Tibial nerve (tissue), 4 donors: ENCODE measurements around the gene MTG2. TPM values are rescaled to one million over a fixed set of nuclear protein-coding genes. Genes with fewer than 3 reads are reported as not detected.

Experiments
- DNase-seq, 2 donors: peaks; one replicate each; pipeline ENCODE4 v3.0.0-alpha.2; 2019; ENCODE audit warnings: low spot score in 2 of 2
- H3K27ac ChIP-seq, 4 donors: fragments of 200-600 bp; sonication (generic) in 3 of 4; one replicate each; pipeline ENCODE4 v1.5.1; 2017 to 2019; ENCODE audit warnings: mild to moderate bottlenecking in 1 of 4
- H3K27me3 ChIP-seq, 2 donors: fragments of 200-600 bp; sonication (generic) in 1 of 2; one replicate each; pipeline versions ENCODE4 v1.5.1 to v1.6.0; 2017 to 2019
- H3K36me3 ChIP-seq, 3 donors: fragments of 200-600 bp; sonication (generic); one replicate each; pipeline ENCODE4 v1.5.1; 2018 to 2019
- H3K4me1 ChIP-seq, 4 donors: fragments of 200-600 bp; sonication (generic) in 3 of 4; one replicate each; pipeline ENCODE4 v1.5.1; 2017 to 2019
- H3K4me3 ChIP-seq, 4 donors: fragments of 200-600 bp; sonication (generic) in 3 of 4; one replicate each; pipeline ENCODE4 v1.5.1; 2017 to 2019; ENCODE audit warnings: mild to moderate bottlenecking in 1 of 4, moderate library complexity in 1 of 4
- H3K9me3 ChIP-seq, 4 donors: fragments of 200-600 bp; sonication (generic) in 3 of 4; one replicate each; pipeline ENCODE4 v1.5.1; 2017 to 2019
- EP300 ChIP-seq, 2 donors: sonication (generic); formaldehyde crosslinking; IDR thresholded peaks; one replicate each; pipeline ENCODE4 v1.6.1; 2017; ENCODE audit warnings: antibody characterized with exemption in 2 of 2, mild to moderate bottlenecking in 1 of 2
- POLR2A ChIP-seq, 2 donors: fragments of 450-650 bp; IDR thresholded peaks; one replicate each; pipeline ENCODE4 v1.6.1; 2017; ENCODE audit warnings: antibody characterized with exemption in 2 of 2, mild to moderate bottlenecking in 2 of 2, moderate library complexity in 2 of 2
- WGBS, 2 donors: methylation state at CpG; one replicate each; pipeline ENCODE4 v1.1.5; 2018; 5-methylcytosine and 5-hydroxymethylcytosine counted together
- total RNA-seq, 4 donors: library from RNA; depleted of rRNA; stranded (reverse); fragments of >200 nt; gene quantifications; one replicate each; pipeline ENCODE4 v1.1.0, GENCODE V29; 2016
- TF ChIP-seq, protein P1 (sequence below), 5 experiments: fragments of 200-600 bp in 3 of 5; fragments of 450-650 bp in 2 of 5; sonication (generic) in 3 of 5; IDR thresholded peaks; one replicate each; pipeline ENCODE4 v1.5.1; 2016 to 2019; ENCODE audit warnings: antibody characterized with exemption in 5 of 5, mild to moderate bottlenecking in 3 of 5, moderate library complexity in 2 of 5

The MTG2 gene
- total RNA-seq, 4 donors from 2014 or later: 24.7 to 46.9 (median 41.6) TPM

DNA sequence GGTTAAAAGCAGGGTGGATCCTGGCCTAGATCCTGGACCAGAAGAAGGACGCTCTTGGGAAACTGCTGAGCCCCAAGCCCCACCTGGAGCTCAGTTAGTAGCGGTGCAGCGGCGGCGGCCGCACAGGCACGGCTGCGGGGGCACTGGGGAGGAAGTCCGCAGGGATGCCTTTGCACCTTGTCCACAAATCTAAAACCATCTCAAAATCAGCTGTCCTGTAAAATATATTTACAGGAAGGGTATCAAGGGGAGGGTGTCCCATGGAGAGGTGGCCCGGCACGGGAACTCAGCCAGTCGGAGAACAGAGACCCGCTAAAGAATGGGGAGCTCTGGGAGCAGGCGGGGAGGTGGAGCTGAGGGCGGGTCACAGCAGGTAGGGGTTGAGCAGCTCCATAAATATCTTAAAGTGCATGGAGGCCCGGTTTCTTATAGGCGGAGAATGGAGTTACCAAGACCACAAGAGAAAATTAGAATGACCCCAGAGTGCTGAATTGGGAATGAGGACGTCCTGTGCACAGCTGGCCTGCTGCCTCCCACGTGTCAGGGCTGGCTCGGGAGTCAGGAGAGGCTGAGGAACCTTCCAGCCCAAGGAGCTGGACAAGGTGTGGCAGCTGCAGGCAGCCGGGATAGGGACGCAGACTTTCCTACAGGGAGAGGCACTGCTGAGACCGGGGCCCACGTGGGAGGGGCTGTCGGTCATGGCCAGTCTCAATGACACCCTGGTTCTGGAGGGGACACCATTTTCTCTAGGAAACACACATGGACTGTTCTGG is 8.0 kb downstream of the MTG2 start:
- DNase-seq: no peak
- WGBS, 2 donors: 83 to 84% methylated on average over 25 of the region's 25 CpGs
- no peaks in the 10 kb centered on the region for H3K27me3 ChIP-seq

GRCh38 chr20:62191781-62192559 is 9.1 kb downstream of the MTG2 start:
- H3K9me3 ChIP-seq: no peaks in the 10 kb centered on the region
- H3K4me1 ChIP-seq: peaks cover 0 to 17% (median under 1%) of the 10 kb centered on the region in 4 donors
- H3K36me3 ChIP-seq: peaks cover 0 to 73% (median 13%) of the 10 kb centered on the region in 3 donors
- no peak overlapping the region for H3K27ac ChIP-seq
- WGBS, 2 donors: 71 to 82% methylated on average over 13 to 14 of the region's 14 CpGs
- no peaks in the 10 kb centered on the region for H3K27me3 ChIP-seq
- no peak for DNase-seq
- H3K4me3 ChIP-seq: no peak overlapping the region
- TF ChIP-seq EP300 (IDR thresholded peaks at IDR 0.05): no peak
- TF ChIP-seq, protein P1, sequence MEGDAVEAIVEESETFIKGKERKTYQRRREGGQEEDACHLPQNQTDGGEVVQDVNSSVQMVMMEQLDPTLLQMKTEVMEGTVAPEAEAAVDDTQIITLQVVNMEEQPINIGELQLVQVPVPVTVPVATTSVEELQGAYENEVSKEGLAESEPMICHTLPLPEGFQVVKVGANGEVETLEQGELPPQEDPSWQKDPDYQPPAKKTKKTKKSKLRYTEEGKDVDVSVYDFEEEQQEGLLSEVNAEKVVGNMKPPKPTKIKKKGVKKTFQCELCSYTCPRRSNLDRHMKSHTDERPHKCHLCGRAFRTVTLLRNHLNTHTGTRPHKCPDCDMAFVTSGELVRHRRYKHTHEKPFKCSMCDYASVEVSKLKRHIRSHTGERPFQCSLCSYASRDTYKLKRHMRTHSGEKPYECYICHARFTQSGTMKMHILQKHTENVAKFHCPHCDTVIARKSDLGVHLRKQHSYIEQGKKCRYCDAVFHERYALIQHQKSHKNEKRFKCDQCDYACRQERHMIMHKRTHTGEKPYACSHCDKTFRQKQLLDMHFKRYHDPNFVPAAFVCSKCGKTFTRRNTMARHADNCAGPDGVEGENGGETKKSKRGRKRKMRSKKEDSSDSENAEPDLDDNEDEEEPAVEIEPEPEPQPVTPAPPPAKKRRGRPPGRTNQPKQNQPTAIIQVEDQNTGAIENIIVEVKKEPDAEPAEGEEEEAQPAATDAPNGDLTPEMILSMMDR (IDR thresholded peaks at IDR 0.05): no peak
- TF ChIP-seq POLR2A (IDR thresholded peaks at IDR 0.05): no peak

More for the DNA sequence above, 8.0 kb downstream of the MTG2 start:
- H3K4me3 ChIP-seq: no peak overlapping the region
- no peak overlapping the region for H3K27ac ChIP-seq
- no peaks in the 10 kb centered on the region for H3K9me3 ChIP-seq
- H3K36me3 ChIP-seq: peaks cover 0 to 62% (median 13%) of the 10 kb centered on the region in 3 donors
- H3K4me1 ChIP-seq: peaks cover 0 to 22% (median 1%) of the 10 kb centered on the region in 4 donors
- TF ChIP-seq POLR2A (IDR thresholded peaks at IDR 0.05): no peak
- TF ChIP-seq, protein P1 (IDR thresholded peaks at IDR 0.05): no peak
- no peak for TF ChIP-seq EP300 (IDR thresholded peaks at IDR 0.05)

- no peak overlapping the region for H3K4me3 ChIP-seq
- WGBS, 2 donors: 85 to 86% methylated on average over 10 of the region's 10 CpGs
- H3K27ac ChIP-seq: no peak overlapping the region
- no peaks in the 10 kb centered on the region for H3K27me3 ChIP-seq
- H3K36me3 ChIP-seq: peaks cover 0 to 80% (median 13%) of the 10 kb centered on the region in 3 donors
- no peaks in the 10 kb centered on the region for H3K9me3 ChIP-seq
- H3K4me1 ChIP-seq: peaks cover 0 to 11% (median 0%) of the 10 kb centered on the region in 4 donors
- no peak for DNase-seq
- TF ChIP-seq POLR2A (IDR thresholded peaks at IDR 0.05): no peak
- no peak for TF ChIP-seq EP300 (IDR thresholded peaks at IDR 0.05)
- TF ChIP-seq, protein P1 (IDR thresholded peaks at IDR 0.05): no peak
These were observed 9.8 kb downstream of the MTG2 start for GRCh38 chr20:62192635-62193034.

DNA sequence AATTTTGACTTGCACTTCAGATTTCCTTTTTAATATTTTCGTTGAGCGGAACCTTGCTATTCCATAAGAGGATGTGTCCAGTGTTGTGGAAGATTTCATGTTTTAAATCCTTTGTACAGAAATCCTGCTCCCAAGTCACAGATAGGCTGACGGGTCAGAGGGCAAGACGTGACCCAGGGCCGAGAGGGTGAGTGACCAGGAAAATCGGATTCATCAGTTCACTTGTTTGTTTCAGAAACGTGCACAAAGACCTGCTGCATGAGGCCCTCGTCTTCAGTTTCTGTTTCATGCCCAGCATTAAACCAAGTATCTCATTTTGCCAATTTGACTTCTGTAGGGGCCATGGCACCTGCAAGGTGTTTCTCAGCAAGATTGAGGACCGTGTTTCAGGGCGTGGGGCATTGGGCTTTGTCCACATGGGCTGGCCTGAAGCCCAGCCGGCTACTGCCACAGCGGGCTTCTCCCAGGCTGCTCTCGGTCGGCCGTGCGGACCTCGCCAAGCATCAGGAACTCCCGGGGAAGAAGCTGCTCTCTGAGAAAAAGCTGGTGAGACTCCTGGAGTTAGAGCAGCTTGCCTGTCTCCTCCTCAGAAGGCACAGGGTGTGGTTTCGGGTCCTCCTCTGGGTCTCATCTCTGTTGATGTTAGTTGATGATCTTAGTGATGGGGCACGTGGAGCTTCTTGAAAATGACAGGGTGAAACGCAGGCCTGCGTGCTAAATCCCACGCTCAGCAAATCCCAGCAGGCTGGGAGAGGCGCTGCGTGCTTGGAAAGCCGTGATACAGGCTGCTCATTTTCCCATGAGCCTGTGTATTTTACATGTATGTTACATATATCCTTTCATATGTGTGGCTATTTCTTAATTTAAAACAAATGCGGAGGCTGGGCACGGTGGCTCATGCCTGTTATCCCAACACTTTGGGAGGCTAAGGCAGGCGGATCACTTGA is 10.5 kb downstream of the MTG2 start:
- H3K36me3 ChIP-seq: peaks cover 0 to 87% (median 13%) of the 10 kb centered on the region in 3 donors
- peaks cover 0 to 6% (median 0%) of the 10 kb centered on the region in 4 donors for H3K4me1 ChIP-seq
- H3K27me3 ChIP-seq: no peaks in the 10 kb centered on the region
- no peak overlapping the region for H3K4me3 ChIP-seq
- WGBS, 2 donors: 87 to 89% methylated on average over 28 to 29 of the region's 29 CpGs
- H3K9me3 ChIP-seq: no peaks in the 10 kb centered on the region
- no peak for TF ChIP-seq POLR2A (IDR thresholded peaks at IDR 0.05)
- TF ChIP-seq, protein P1 (IDR thresholded peaks at IDR 0.05): no peak
- no peak for TF ChIP-seq EP300 (IDR thresholded peaks at IDR 0.05)
- DNase-seq: no peak
- H3K27ac ChIP-seq: no peak overlapping the region
